Activated CD4-positive, alpha-beta T cell treated with anti-CD3 and anti-CD28 coated beads, Interleukin-2, amount 50 U/mL, for 48 hours (primary cell): ENCODE data around the gene GALNT9.
"Not testable (repeated sequence)": the region's sequence is repeated elsewhere in the genome, so short reads cannot be mapped to it uniquely, and the experiment has no call there.

Experiments used
- DNase-seq, 2 experiments: peaks; one replicate each; pipeline ENCODE4 v3.0.0-alpha.2; 2020

GALNT9 gene

GRCh38 chr12:132248453-132249167 is 80.8 kb downstream of the GALNT9 start:
- DNase-seq: no peak

GRCh38 chr12:132247718-132248452 is 81.5 kb downstream of the GALNT9 start:
- DNase-seq: no peak

GRCh38 chr12:132246997-132247717 is 82.2 kb downstream of the GALNT9 start:
- DNase-seq: no peak

GRCh38 chr12:132245521-132246101 is 83.8 kb downstream of the GALNT9 start:
- DNase-seq: no peak

GRCh38 chr12:132244724-132245295 is 84.6 kb downstream of the GALNT9 start:
- no peak for DNase-seq

- DNase-seq: no peak
Observed at GRCh38 chr12:132243596-132244310, 85.6 kb downstream of the GALNT9 start.

- DNase-seq: not testable (repeated sequence)
Observed at GRCh38 chr12:132243171-132243570, 86.2 kb downstream of the GALNT9 start.

GRCh38 chr12:132240669-132241007 is 88.8 kb downstream of the GALNT9 start:
- not testable (repeated sequence) for DNase-seq

- DNase-seq: no peak
Observed at GRCh38 chr12:132239796-132240668, 89.4 kb downstream of the GALNT9 start.

- DNase-seq: no peak
Observed at GRCh38 chr12:132239392-132239791, 90.0 kb downstream of the GALNT9 start.

GRCh38 chr12:132238884-132239283 is 90.5 kb downstream of the GALNT9 start:
- no peak for DNase-seq

- peak; percentile 12 to 19 for DNase-seq
Observed at GRCh38 chr12:132238488-132238854, 90.9 kb downstream of the GALNT9 start.

- DNase-seq: no peak
Observed at GRCh38 chr12:132237772-132238487, 91.5 kb downstream of the GALNT9 start.

- DNase-seq: no peak
Observed at GRCh38 chr12:132236930-132237771, 92.2 kb downstream of the GALNT9 start.

- DNase-seq: no peak
Observed at GRCh38 chr12:132236129-132236929, 93.1 kb downstream of the GALNT9 start.

- DNase-seq: no peak
Observed at GRCh38 chr12:132235116-132235820, 94.1 kb downstream of the GALNT9 start.

GRCh38 chr12:132230381-132230780 is 99.0 kb downstream of the GALNT9 start:
- no peak for DNase-seq

GRCh38 chr12:132229926-132230325 is 99.5 kb downstream of the GALNT9 start:
- DNase-seq: no peak
